Adipocyte (in vitro differentiated cells): ENCODE data around the gene LEP.
"Not testable (repeated sequence)": the region's sequence is repeated elsewhere in the genome, so short reads cannot be mapped to it uniquely, and the experiment has no call there.

ENCODE experiments used
- DNase-seq: peaks from one replicate; pipeline ENCODE4 v3.0.0-alpha.2; 2015; ENCODE audit warnings: low read depth
- H3K27me3 ChIP-seq: replicated peaks from 2 replicates; pipeline ENCODE4 v1.7.0; 2013; ENCODE audit warnings: mild to moderate bottlenecking, low read length, moderate library complexity; ENCODE audit not compliant: control insufficient read depth, insufficient read depth
- H3K36me3 ChIP-seq: 2 replicates; pipeline ENCODE4 v1.7.0; 2013; ENCODE audit warnings: low read length, mild to moderate bottlenecking, moderate library complexity; ENCODE audit not compliant: control insufficient read depth, insufficient read depth, severe bottlenecking
- H3K4me1 ChIP-seq: 2 replicates; pipeline ENCODE4 v1.7.0; 2013; ENCODE audit warnings: mild to moderate bottlenecking, low read length, moderate library complexity; ENCODE audit not compliant: control insufficient read depth, insufficient read depth
- H3K4me3 ChIP-seq: 2 replicates; pipeline ENCODE4 v1.7.0; 2013; ENCODE audit warnings: mild to moderate bottlenecking, low read length, moderate library complexity
- H3K9ac ChIP-seq: 2 replicates; pipeline ENCODE4 v1.7.0; 2013; ENCODE audit warnings: mild to moderate bottlenecking, low read length, moderate library complexity
- H3K9me3 ChIP-seq: 2 replicates; pipeline ENCODE4 v1.7.0; 2013; ENCODE audit warnings: mild to moderate bottlenecking, low read length, moderate library complexity; ENCODE audit not compliant: control insufficient read depth

Gene LEP

GRCh38 chr7:128233471-128233870 lies 7.6 kb upstream of the LEP start:
- Histone ChIP-seq H3K9me3 (no peaks in the 10 kb centered on the region), H3K9ac (no peak overlapping the region), H3K36me3 (no peaks in the 10 kb centered on the region), H3K4me1 (peaks cover 7% of the 10 kb centered on the region), H3K4me3 (no peak overlapping the region), H3K27me3 (peaks cover 4% of the 10 kb centered on the region)
- no peak for DNase-seq

DNA sequence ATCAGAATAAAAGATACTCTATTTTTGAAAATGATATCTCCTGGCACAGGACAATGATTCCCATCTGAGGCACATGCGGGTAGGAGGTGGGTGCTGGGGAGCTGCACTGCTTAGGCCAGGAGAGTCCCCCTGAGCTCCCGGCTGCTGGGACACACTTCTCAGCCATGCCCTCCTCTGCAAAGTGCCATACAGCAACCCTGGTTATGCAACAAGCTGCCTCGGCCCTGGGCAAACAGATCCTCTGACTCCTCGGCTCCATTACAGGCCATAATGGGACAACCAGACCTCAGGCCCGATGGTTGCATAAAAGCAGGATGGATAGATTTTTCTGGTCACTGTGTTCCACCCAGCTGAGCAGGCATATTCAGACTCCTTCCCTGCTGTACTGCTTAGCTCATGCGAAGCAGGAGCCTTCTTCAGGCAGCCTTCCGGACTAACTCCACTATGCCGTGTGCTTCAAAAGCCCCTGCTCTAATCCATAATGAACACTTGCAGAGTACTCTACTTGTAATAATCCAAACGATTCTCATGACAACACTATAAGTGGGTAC lies 6.5 kb upstream of the LEP start:
- DNase-seq: no peak
- no peaks in the 10 kb centered on the region for H3K36me3 ChIP-seq
- peaks cover 8% of the 10 kb centered on the region for H3K9me3 ChIP-seq
- H3K9ac ChIP-seq: no peak overlapping the region
- peaks cover 4% of the 10 kb centered on the region for H3K27me3 ChIP-seq
- no peak overlapping the region for H3K4me3 ChIP-seq
- peaks cover 7% of the 10 kb centered on the region for H3K4me1 ChIP-seq

DNA sequence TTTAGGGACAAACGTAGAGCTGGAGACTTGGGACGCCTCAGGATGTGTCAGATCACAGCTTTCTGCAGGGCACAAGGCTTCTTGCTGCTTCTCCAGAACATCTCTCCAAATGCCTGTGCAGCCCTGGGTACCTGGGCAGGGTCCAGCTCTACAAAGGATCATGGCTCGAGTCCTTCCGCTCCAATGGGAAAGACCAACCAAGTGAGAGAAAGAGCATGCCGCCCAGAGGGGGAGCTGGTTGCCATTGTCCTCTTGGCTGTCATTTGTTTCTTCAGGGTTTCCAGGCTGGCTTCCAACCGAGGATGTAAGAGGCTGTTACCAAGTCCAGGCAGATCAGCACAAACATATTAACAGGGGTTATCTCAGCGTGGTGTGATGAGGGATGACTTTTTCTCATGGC lies 5.6 kb upstream of the LEP start:
- H3K9ac ChIP-seq: no peak overlapping the region
- H3K4me1 ChIP-seq: peaks cover 7% of the 10 kb centered on the region
- no peak overlapping the region for H3K4me3 ChIP-seq
- no peak for DNase-seq
- H3K36me3 ChIP-seq: no peaks in the 10 kb centered on the region
- peaks cover 16% of the 10 kb centered on the region for H3K9me3 ChIP-seq
- H3K27me3 ChIP-seq: peaks cover 2% of the 10 kb centered on the region

DNA sequence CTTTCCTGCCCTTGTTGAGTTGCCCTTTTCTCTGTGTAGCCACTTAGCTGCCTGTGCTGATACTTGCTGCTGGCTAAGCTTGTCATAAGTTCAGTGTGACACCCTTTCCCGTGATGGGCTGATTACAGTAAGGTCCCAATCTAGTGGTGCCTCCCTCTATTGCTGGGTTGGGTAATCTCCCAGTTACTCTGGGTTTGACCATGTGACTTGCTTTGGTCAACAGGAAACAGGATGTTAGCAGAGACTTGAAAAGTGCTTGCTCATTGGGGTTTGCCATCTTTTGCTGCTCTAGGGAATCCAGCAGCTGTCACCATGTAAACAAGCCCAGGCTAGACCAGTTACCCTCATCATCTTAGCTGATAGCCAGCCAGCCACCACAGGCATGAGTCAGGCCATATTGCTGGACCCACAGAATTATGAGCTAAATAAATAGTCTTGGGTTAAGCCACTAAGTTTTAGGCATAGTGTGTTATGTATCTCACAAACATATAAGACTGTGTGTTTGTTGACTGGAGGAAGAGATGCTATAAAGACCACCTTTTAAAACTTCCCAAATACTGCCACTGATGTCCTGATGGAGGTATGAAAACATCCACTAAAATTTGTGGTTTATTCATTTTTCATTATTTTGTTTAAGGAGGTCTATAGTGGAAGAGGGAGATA lies 4.0 kb upstream of the LEP start:
- peaks cover 9% of the 10 kb centered on the region for H3K27me3 ChIP-seq
- H3K4me1 ChIP-seq: peaks cover 7% of the 10 kb centered on the region
- H3K4me3 ChIP-seq: no peak overlapping the region
- peak; percentile 4 for DNase-seq
- H3K36me3 ChIP-seq: no peaks in the 10 kb centered on the region
- peak overlapping the region; percentile 31 for H3K9ac ChIP-seq
- peaks cover 16% of the 10 kb centered on the region for H3K9me3 ChIP-seq

DNA sequence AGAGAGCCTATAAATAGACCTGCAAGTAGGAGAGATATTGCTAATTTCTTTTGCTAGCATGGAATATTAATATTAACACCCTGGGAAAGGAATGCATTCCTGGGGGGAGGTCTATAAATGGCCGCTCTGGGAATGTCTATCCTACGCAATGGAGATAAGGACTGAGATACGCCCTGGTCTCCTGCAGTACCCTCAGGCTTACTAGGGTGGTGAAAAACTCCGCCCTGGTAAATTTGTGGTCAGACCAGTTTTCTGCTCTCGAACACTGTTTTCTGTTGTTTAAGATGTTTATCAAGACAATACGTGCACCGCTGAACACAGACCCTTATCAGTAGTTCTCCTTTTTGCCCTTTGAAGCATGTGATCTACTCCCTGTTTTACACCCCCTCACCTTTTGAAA lies 1.9 kb upstream of the LEP start:
- not testable (repeated sequence) for DNase-seq, H3K4me3 ChIP-seq, H3K4me1 ChIP-seq, H3K36me3 ChIP-seq, H3K9ac ChIP-seq
- peaks cover 16% of the 10 kb centered on the region for H3K9me3 ChIP-seq
- peaks cover 16% of the 10 kb centered on the region for H3K27me3 ChIP-seq

DNA sequence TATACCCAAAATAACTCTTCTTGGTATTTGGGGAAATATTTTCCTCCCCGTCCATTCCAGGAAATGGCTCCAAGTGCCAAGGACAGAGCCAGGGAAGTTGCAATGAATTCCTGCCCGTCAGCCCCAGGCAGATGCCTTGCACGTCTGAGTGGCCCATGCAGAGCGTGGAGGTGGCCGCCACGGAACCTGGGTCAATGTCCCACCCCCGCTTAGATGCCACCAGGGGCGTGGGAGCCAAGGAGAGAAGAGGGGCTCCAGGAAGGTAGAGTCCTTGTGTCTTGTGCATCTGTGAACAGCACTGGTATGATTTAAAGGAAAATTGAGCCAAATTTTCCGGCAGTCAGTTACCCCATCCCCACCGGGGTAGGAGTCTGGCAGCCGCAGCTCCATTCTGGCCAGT lies 1.6 kb downstream of the LEP start:
- Histone ChIP-seq H3K4me3 (peak overlapping the region; percentile 20), H3K9me3 (peaks cover 16% of the 10 kb centered on the region), H3K9ac (peak overlapping the region; percentile 72), H3K4me1 (no peaks in the 10 kb centered on the region), H3K27me3 (peaks cover 16% of the 10 kb centered on the region), H3K36me3 (no peaks in the 10 kb centered on the region)
- no peak for DNase-seq

GRCh38 chr7:128243273-128243672 lies 2.2 kb downstream of the LEP start:
- no peaks in the 10 kb centered on the region for H3K36me3 ChIP-seq
- no peak for DNase-seq
- H3K4me3 ChIP-seq: no peak overlapping the region
- H3K9ac ChIP-seq: no peak overlapping the region
- H3K4me1 ChIP-seq: no peaks in the 10 kb centered on the region
- H3K9me3 ChIP-seq: peaks cover 16% of the 10 kb centered on the region
- peaks cover 16% of the 10 kb centered on the region for H3K27me3 ChIP-seq

DNA sequence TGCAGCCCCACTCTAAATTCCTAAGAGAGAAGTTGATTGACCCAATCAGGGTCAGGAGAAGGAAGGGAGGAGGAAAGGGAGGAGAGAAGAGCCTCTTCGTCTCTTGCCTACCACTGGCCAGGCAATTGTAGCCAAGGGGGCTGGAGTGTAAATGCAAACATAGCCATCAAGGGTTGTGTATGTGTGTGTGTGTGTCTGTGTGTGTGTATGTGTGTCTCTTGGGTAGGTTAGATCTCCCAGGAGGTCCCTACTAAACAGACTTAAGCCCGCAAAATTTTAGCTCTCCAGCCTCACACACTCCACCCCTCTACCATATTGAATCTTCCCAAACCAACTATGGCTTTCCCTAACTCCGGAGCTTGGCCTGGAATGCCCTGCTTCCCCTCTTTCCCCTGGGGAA lies 3.8 kb downstream of the LEP start:
- H3K9ac ChIP-seq: no peak overlapping the region
- DNase-seq: no peak

DNA sequence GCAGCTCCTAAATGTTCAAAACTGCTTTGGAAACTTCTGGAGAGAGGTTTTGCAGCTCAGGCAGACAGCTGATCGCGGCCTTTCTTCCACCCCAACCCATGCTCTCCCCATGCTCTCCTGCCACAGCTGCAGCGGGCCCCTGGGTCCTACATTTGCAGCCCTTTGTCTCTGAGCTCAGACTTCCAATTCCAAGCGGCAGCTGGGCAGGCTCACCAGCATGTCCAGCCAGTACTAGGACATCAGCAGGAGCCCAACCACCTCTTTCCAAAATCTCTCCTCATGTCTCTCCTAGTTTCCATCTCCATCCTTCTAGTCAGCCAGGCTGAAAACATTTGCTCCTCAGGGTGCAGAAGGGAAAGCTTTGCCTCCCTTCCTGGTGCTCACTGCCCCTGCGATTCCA lies 6.0 kb downstream of the LEP start:
- Histone ChIP-seq H3K27me3 (peaks cover 17% of the 10 kb centered on the region), H3K9ac (no peak overlapping the region), H3K36me3 (no peaks in the 10 kb centered on the region), H3K4me3 (no peak overlapping the region), H3K4me1 (no peaks in the 10 kb centered on the region), H3K9me3 (no peaks in the 10 kb centered on the region)
- DNase-seq: no peak

More for the DNA sequence above, 3.8 kb downstream of the LEP start:
- peaks cover 6% of the 10 kb centered on the region for H3K9me3 ChIP-seq
- no peak overlapping the region for H3K4me3 ChIP-seq
- peaks cover 16% of the 10 kb centered on the region for H3K27me3 ChIP-seq
- no peaks in the 10 kb centered on the region for H3K36me3 ChIP-seq
- no peaks in the 10 kb centered on the region for H3K4me1 ChIP-seq

GRCh38 chr7:128247640-128248194 lies 6.6 kb downstream of the LEP start:
- Histone ChIP-seq H3K9me3 (no peaks in the 10 kb centered on the region), H3K27me3 (peaks cover 11% of the 10 kb centered on the region), H3K4me3 (no peak overlapping the region), H3K4me1 (no peaks in the 10 kb centered on the region), H3K9ac (no peak overlapping the region), H3K36me3 (no peaks in the 10 kb centered on the region)
- DNase-seq: peak; percentile 23

- no peaks in the 10 kb centered on the region for H3K9me3 ChIP-seq
- no peak overlapping the region for H3K4me3 ChIP-seq
- H3K27me3 ChIP-seq: peaks cover 11% of the 10 kb centered on the region
- H3K4me1 ChIP-seq: no peaks in the 10 kb centered on the region
- DNase-seq: no peak
- H3K9ac ChIP-seq: no peak overlapping the region
- H3K36me3 ChIP-seq: no peaks in the 10 kb centered on the region
Measured at GRCh38 chr7:128251337-128251736, 10.3 kb downstream of the LEP start.
